ENCODE results near the gene BMP8B. TPM values are rescaled to one million over a fixed set of nuclear protein-coding genes. Genes with fewer than 3 reads are reported as not detected.

BMP8B gene
- total RNA-seq, 2 donors from 2014 or later, result 0.22 to 0.63 TPM

GRCh38 chr1:39727932-39728317 lies 60.7 kb downstream of the BMP8B start:
- Histone ChIP-seq H3K4me3 (no peak overlapping the region), H3K27ac (no peak overlapping the region), H3K9me3 (no peaks in the 10 kb centered on the region), H3K4me1 (no peaks in the 10 kb centered on the region), H3K36me3 (no peaks in the 10 kb centered on the region), H3K27me3 (no peaks in the 10 kb centered on the region)
- no peak for DNase-seq (ENCODE audit: low spot score)
- no peak for TF ChIP-seq CTCF (IDR thresholded peaks at IDR 0.05)

- H3K9me3 ChIP-seq, result no peaks in the 10 kb centered on the region
- no peak overlapping the region for H3K27ac ChIP-seq
- H3K27me3 ChIP-seq, result no peaks in the 10 kb centered on the region
- H3K4me1 ChIP-seq, result no peaks in the 10 kb centered on the region
- DNase-seq (ENCODE audit: low spot score), result no peak
- no peak overlapping the region for H3K4me3 ChIP-seq
- no peak for TF ChIP-seq CTCF (IDR thresholded peaks at IDR 0.05)
- no peaks in the 10 kb centered on the region for H3K36me3 ChIP-seq
Observed at GRCh38 chr1:39727221-39727931, 61.3 kb downstream of the BMP8B start.

- no peak overlapping the region for H3K4me3 ChIP-seq
- H3K27me3 ChIP-seq, result no peaks in the 10 kb centered on the region
- no peaks in the 10 kb centered on the region for H3K4me1 ChIP-seq
- no peak overlapping the region for H3K27ac ChIP-seq
- H3K9me3 ChIP-seq, result no peaks in the 10 kb centered on the region
- TF ChIP-seq CTCF (IDR thresholded peaks at IDR 0.05), result no peak
- no peaks in the 10 kb centered on the region for H3K36me3 ChIP-seq
- DNase-seq (ENCODE audit: low spot score), result no peak
Observed at GRCh38 chr1:39726600-39726999, 62.1 kb downstream of the BMP8B start.

- Histone ChIP-seq H3K9me3 (no peaks in the 10 kb centered on the region), H3K4me3 (no peak overlapping the region), H3K4me1 (no peaks in the 10 kb centered on the region), H3K27me3 (no peaks in the 10 kb centered on the region), H3K27ac (no peak overlapping the region), H3K36me3 (no peaks in the 10 kb centered on the region)
- no peak for DNase-seq (ENCODE audit: low spot score)
- TF ChIP-seq CTCF (IDR thresholded peaks at IDR 0.05), result no peak
Observed at GRCh38 chr1:39722495-39722894, 66.2 kb downstream of the BMP8B start.

GRCh38 chr1:39721664-39722063 lies 67.0 kb downstream of the BMP8B start:
- no peaks in the 10 kb centered on the region for H3K4me1 ChIP-seq
- no peak for DNase-seq (ENCODE audit: low spot score)
- no peak overlapping the region for H3K4me3 ChIP-seq
- no peak for TF ChIP-seq CTCF (IDR thresholded peaks at IDR 0.05)
- no peak overlapping the region for H3K27ac ChIP-seq
- no peaks in the 10 kb centered on the region for H3K27me3 ChIP-seq
- H3K9me3 ChIP-seq, result no peaks in the 10 kb centered on the region
- H3K36me3 ChIP-seq, result no peaks in the 10 kb centered on the region

Data from right atrium auricular region (tissue), 2 donors.